H9 (cell line): Measurements from ENCODE around the gene CLEC1B. TPM values are rescaled to one million over a fixed set of nuclear protein-coding genes. Genes with fewer than 3 reads are reported as not detected.

Experiments used
- DNase-seq: peaks from one replicate; pipeline ENCODE4 v3.0.0-alpha.2; 2017
- H2AFZ ChIP-seq: one replicate; pipeline ENCODE4 v1.6.1; 2013; ENCODE audit warnings: mild to moderate bottlenecking, low read length, control low read depth, moderate library complexity
- H2AK5ac ChIP-seq: 2 replicates; pipeline ENCODE4 v1.6.1; 2013; ENCODE audit warnings: low read length, control low read depth, mixed read lengths; ENCODE audit not compliant: insufficient read length
- H2BK120ac ChIP-seq: one replicate; pipeline ENCODE4 v1.6.1; 2013; ENCODE audit warnings: low read depth, mild to moderate bottlenecking, low read length, control low read depth, inconsistent platforms; ENCODE audit not compliant: poor library complexity, severe bottlenecking
- H2BK12ac ChIP-seq: 2 replicates; pipeline ENCODE4 v1.6.1; 2013; ENCODE audit warnings: low read length, control low read depth, mixed read lengths, low read depth; ENCODE audit not compliant: insufficient read length
- H2BK15ac ChIP-seq: 2 replicates; pipeline ENCODE4 v1.6.1; 2013; ENCODE audit warnings: low read depth, low read length, control low read depth
- H2BK20ac ChIP-seq: one replicate; pipeline ENCODE4 v1.6.1; 2013; ENCODE audit warnings: low read depth, mild to moderate bottlenecking, low read length, control low read depth, inconsistent platforms; ENCODE audit not compliant: poor library complexity, severe bottlenecking
- H2BK5ac ChIP-seq: 2 replicates; pipeline ENCODE4 v1.6.1; 2013; ENCODE audit warnings: low read length, control low read depth, mixed read lengths; ENCODE audit not compliant: insufficient read length
- H3K14ac ChIP-seq: 2 replicates; pipeline ENCODE4 v1.6.1; 2013; ENCODE audit warnings: low read length, control low read depth; ENCODE audit not compliant: insufficient read depth
- H3K18ac ChIP-seq: 2 replicates; pipeline ENCODE4 v1.6.1; 2013; ENCODE audit warnings: low read depth, mild to moderate bottlenecking, mixed read lengths, low read length, control low read depth; ENCODE audit not compliant: insufficient read length
- H3K23ac ChIP-seq: 2 replicates; pipeline ENCODE4 v1.6.1; 2013; ENCODE audit warnings: low read length, control low read depth, mixed read lengths, low read depth; ENCODE audit not compliant: insufficient read length
- H3K23me2 ChIP-seq: 2 replicates; pipeline ENCODE4 v1.6.1; 2013; ENCODE audit warnings: low read depth, mild to moderate bottlenecking, mixed read lengths, low read length, control low read depth; ENCODE audit not compliant: insufficient read length, poor library complexity, severe bottlenecking
- H3K27ac ChIP-seq: 2 replicates; pipeline ENCODE4 v1.5.1; 2013; ENCODE audit warnings: low read length, control low read depth, mixed read lengths, low read depth; ENCODE audit not compliant: insufficient read length
- H3K27me3 ChIP-seq: 2 replicates; pipeline ENCODE4 v1.6.1; 2013; ENCODE audit warnings: low read length, control low read depth, inconsistent platforms; ENCODE audit not compliant: insufficient read depth
- H3K4ac ChIP-seq: 2 replicates; pipeline ENCODE4 v1.6.1; 2013; ENCODE audit warnings: low read depth, mild to moderate bottlenecking, control low read depth, inconsistent platforms, low read length, moderate library complexity
- H3K4me1 ChIP-seq: 2 replicates; pipeline ENCODE4 v1.6.1; 2013; ENCODE audit warnings: low read length, control low read depth, inconsistent platforms; ENCODE audit not compliant: insufficient read depth
- H3K4me2 ChIP-seq: 2 replicates; pipeline ENCODE4 v1.6.1; 2013; ENCODE audit warnings: low read length, control low read depth, mixed read lengths; ENCODE audit not compliant: insufficient read length, insufficient read depth
- H3K56ac ChIP-seq: 2 replicates; pipeline ENCODE4 v1.6.1; 2013; ENCODE audit warnings: low read depth, mild to moderate bottlenecking, mixed read lengths, low read length, control low read depth; ENCODE audit not compliant: insufficient read length
- H3K79me1 ChIP-seq: 2 replicates; pipeline ENCODE4 v1.6.1; 2013; ENCODE audit warnings: low read depth, mild to moderate bottlenecking, moderate library complexity, low read length, control low read depth, inconsistent platforms; ENCODE audit not compliant: insufficient read depth, poor library complexity, severe bottlenecking
- H3K79me2 ChIP-seq: 2 replicates; pipeline ENCODE4 v1.6.1; 2013; ENCODE audit warnings: low read length, control low read depth, inconsistent platforms; ENCODE audit not compliant: insufficient read depth
- H3K9ac ChIP-seq: 2 replicates; pipeline ENCODE4 v1.6.1; 2013; ENCODE audit warnings: low read length, control low read depth, mixed read lengths; ENCODE audit not compliant: insufficient read length; ENCODE audit errors: extremely low read depth
- H3K9me3 ChIP-seq: one replicate; pipeline ENCODE4 v1.6.1; 2013; ENCODE audit warnings: low read depth, low read length, inconsistent platforms; ENCODE audit not compliant: control insufficient read depth
- H3T11ph ChIP-seq: one replicate; pipeline ENCODE4 v1.6.1; 2013; ENCODE audit warnings: mild to moderate bottlenecking, low read length, control low read depth, inconsistent platforms
- H4K20me1 ChIP-seq: one replicate; pipeline ENCODE4 v1.6.1; 2013; ENCODE audit not compliant: control insufficient read depth, insufficient read length, insufficient read depth
- H4K5ac ChIP-seq: 2 replicates; pipeline ENCODE4 v1.6.1; 2013; ENCODE audit warnings: low read depth, mild to moderate bottlenecking, mixed read lengths, low read length, control low read depth; ENCODE audit not compliant: insufficient read length
- H4K8ac ChIP-seq: replicated peaks from 2 replicates; pipeline ENCODE4 v1.6.1; 2013; ENCODE audit warnings: low read length, control low read depth, mixed read lengths, low read depth; ENCODE audit not compliant: insufficient read length
- H4K91ac ChIP-seq: 2 replicates; pipeline ENCODE4 v1.6.1; 2013; ENCODE audit warnings: low read depth, mild to moderate bottlenecking, moderate library complexity, mixed read lengths, low read length, control low read depth; ENCODE audit not compliant: insufficient read length
- H3K27ac Mint-ChIP-seq, 3 experiments: 2 replicates in 2 of 3; 3 replicates in 1 of 3; pipeline ENCODE4 v1.8.0; 2020 to 2021; ENCODE audit warnings: mixed read lengths in 3 of 3, mild to moderate bottlenecking in 1 of 3, moderate library complexity in 1 of 3
- H3K27me3 Mint-ChIP-seq: 2 replicates; pipeline ENCODE4 v1.8.0; 2021; ENCODE audit warnings: low read depth, mild to moderate bottlenecking, moderate library complexity, mixed read lengths
- H3K36me3 Mint-ChIP-seq, 3 experiments: 2 replicates in 2 of 3; 3 replicates in 1 of 3; pipeline ENCODE4 v1.8.0; 2020 to 2021; ENCODE audit warnings: low read depth in 3 of 3, mixed read lengths in 3 of 3; ENCODE audit not compliant: insufficient read depth in 1 of 3
- H3K4me1 Mint-ChIP-seq, 2 experiments: 2 replicates each; pipeline ENCODE4 v1.8.0; 2020; ENCODE audit warnings: mixed read lengths in 2 of 2
- H3K4me3 Mint-ChIP-seq, 2 experiments: 2 replicates in 1 of 2; 3 replicates in 1 of 2; pipeline ENCODE4 v1.8.0; 2020 to 2021; ENCODE audit warnings: mild to moderate bottlenecking in 2 of 2, mixed read lengths in 2 of 2, moderate library complexity in 1 of 2
- H3K9me3 Mint-ChIP-seq, 2 experiments: 2 replicates in 1 of 2; 3 replicates in 1 of 2; pipeline ENCODE4 v1.8.0; 2020; ENCODE audit warnings: mild to moderate bottlenecking in 2 of 2, mixed read lengths in 2 of 2, moderate library complexity in 1 of 2
- CTCF ChIP-seq: fragments of 200-600 bp; sonication (generic); conservative IDR thresholded peaks from 3 replicates; pipeline ENCODE4 v1.8.0; 2021; ENCODE audit warnings: antibody characterized with exemption, mild to moderate bottlenecking
- WGBS: extraction: QIAGEN DNeasy Blood & Tissue Kit; methylation state at CpG from one replicate; pipeline ENCODE4 v1.1.7; 2013; ENCODE audit warnings: missing lambda C conversion rate, low lambda C conversion rate, mixed read lengths; ENCODE audit not compliant: insufficient read length; ENCODE audit errors: extremely low coverage; 5-methylcytosine and 5-hydroxymethylcytosine counted together
- total RNA-seq: library from RNA; stranded (reverse); gene quantifications from 2 replicates; pipeline ENCODE4 v1.2.1, GENCODE V29; 2021

CLEC1B gene
- total RNA-seq, 1 experiment from 2014 or later: not detected

DNA sequence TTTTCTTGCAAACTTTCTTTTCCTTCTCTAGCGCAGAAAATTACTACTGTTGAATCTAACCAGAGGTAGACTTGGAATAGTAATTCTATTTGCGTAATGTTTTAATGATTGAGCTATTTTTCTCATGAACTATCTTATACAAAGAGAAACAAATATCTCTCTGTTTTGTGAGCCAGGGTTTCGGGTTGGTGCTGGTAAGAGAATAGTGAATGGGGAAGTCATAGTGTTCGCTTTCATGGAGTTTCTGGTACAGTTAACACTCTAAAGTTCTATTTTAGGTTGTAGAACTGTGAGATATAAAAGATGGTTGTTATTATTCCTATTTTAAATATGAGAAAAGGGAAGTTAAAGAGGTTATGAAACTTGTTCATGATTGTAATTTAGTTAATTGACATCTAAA, 6.6 kb downstream of the CLEC1B start:
- Histone ChIP-seq H3K9me3 (no peaks in the 10 kb centered on the region), H4K91ac (no peak overlapping the region), H3K4me2 (no peak overlapping the region), H3K27ac (no peak overlapping the region), H4K8ac (no peak overlapping the region), H3K4ac (no peak overlapping the region), H3T11ph (no peak overlapping the region), H3K79me1 (no peaks in the 10 kb centered on the region), H4K20me1 (no peaks in the 10 kb centered on the region), H4K5ac (no peak overlapping the region), H3K27me3 (no peaks in the 10 kb centered on the region), H2AK5ac (no peak overlapping the region), H3K79me2 (no peaks in the 10 kb centered on the region), H2BK120ac (no peak overlapping the region), H3K9ac (no peak overlapping the region), H3K23ac (no peak overlapping the region), H2BK15ac (no peak overlapping the region), H2AFZ (no peak overlapping the region), H2BK20ac (no peak overlapping the region), H3K14ac (no peak overlapping the region), H3K56ac (no peak overlapping the region), H3K23me2 (no peaks in the 10 kb centered on the region), H3K18ac (no peak overlapping the region), H3K4me1 (no peaks in the 10 kb centered on the region), H2BK12ac (no peak overlapping the region), H2BK5ac (no peak overlapping the region)
- Mint-ChIP-seq H3K4me3 (no peak overlapping the region), H3K27me3 (no peaks in the 10 kb centered on the region), H3K9me3 (no peaks in the 10 kb centered on the region), H3K4me1 (0 out of 4 replicates have a peak, but pooled peaks cover 0 to 5% of the 10 kb centered on the region in 2 experiments), H3K27ac (no peak overlapping the region), H3K36me3 (peaks cover 0 to 4% (median 0%) of the 10 kb centered on the region in 3 experiments; a peak in 2 of 7 replicates)
- TF ChIP-seq CTCF: no peak
- DNase-seq: no peak
- no CpG with 5 or more reads among the region's 4 CpGs for WGBS
